Measurements from ENCODE around the gene GNAL.

DNA sequence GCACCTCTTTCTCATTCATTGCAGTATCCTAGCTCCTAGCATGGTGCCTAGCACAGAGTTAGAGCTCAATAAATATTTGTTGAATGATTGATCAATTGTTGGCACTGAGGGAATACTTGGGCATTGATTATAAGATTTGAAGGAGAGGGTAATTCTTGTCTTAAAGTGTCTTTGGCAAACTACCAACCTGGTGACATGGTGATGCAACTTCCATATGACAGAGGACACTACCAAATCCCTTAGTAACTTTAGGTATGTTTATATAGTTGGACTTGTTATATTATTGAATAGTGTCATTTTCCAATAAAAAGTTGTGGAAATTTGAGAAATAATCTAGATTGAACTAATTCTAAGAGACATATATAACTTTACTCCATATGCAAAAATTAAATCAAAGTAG lies 103.6 kb downstream of the GNAL start:
- TF ChIP-seq, protein P1, sequence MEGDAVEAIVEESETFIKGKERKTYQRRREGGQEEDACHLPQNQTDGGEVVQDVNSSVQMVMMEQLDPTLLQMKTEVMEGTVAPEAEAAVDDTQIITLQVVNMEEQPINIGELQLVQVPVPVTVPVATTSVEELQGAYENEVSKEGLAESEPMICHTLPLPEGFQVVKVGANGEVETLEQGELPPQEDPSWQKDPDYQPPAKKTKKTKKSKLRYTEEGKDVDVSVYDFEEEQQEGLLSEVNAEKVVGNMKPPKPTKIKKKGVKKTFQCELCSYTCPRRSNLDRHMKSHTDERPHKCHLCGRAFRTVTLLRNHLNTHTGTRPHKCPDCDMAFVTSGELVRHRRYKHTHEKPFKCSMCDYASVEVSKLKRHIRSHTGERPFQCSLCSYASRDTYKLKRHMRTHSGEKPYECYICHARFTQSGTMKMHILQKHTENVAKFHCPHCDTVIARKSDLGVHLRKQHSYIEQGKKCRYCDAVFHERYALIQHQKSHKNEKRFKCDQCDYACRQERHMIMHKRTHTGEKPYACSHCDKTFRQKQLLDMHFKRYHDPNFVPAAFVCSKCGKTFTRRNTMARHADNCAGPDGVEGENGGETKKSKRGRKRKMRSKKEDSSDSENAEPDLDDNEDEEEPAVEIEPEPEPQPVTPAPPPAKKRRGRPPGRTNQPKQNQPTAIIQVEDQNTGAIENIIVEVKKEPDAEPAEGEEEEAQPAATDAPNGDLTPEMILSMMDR (conservative IDR thresholded peaks at IDR 0.05; ENCODE audit: low read depth, low read length), result no peak
- TF ChIP-seq EZH2 (IDR thresholded peaks at IDR 0.05; ENCODE audit: low read length, unreplicated experiment) (no peak), EZH2phosphoT487 (IDR thresholded peaks at IDR 0.05; ENCODE audit: borderline replicate concordance, low read length) (no peak)
